Activated T-helper 9 cell treated with anti-CD3 and anti-CD28 coated beads, Interleukin-2, amount 50 U/mL, for 16 hours (primary cell): ENCODE measurements around the gene ADAMTS20.
"Not testable (repeated sequence)": the region's sequence is repeated elsewhere in the genome, so short reads cannot be mapped to it uniquely, and the experiment has no call there.

Source experiments
- DNase-seq: peaks from one replicate; pipeline ENCODE4 v3.0.0-alpha.2; 2020; ENCODE audit warnings: low read depth

ADAMTS20 gene

GRCh38 chr12:43551971-43552559, at the start of gene ADAMTS20:
ADAMTS20 (minus strand) TSS chr12:43552203; CDS start chr12:43551921, 282 bp downstream.
- no peak for DNase-seq

GRCh38 chr12:43599708-43600107, 47.7 kb upstream of the ADAMTS20 start:
- no peak for DNase-seq

- no peak for DNase-seq
These were observed 47.1 kb upstream of the ADAMTS20 start for GRCh38 chr12:43599066-43599465.

- DNase-seq: no peak
These were observed 38.3 kb upstream of the ADAMTS20 start for GRCh38 chr12:43590307-43590706.

- DNase-seq: no peak
These were observed 34.7 kb upstream of the ADAMTS20 start for GRCh38 chr12:43586646-43587245.

- no peak for DNase-seq
These were observed 33.7 kb upstream of the ADAMTS20 start for GRCh38 chr12:43585676-43586075.

GRCh38 chr12:43580601-43581000, 28.6 kb upstream of the ADAMTS20 start:
- no peak for DNase-seq

GRCh38 chr12:43579206-43579605, 27.2 kb upstream of the ADAMTS20 start:
- DNase-seq: no peak

GRCh38 chr12:43578782-43579181, 26.8 kb upstream of the ADAMTS20 start:
- no peak for DNase-seq

- DNase-seq: no peak
These were observed 25.4 kb upstream of the ADAMTS20 start for GRCh38 chr12:43577381-43577780.

GRCh38 chr12:43576162-43576561, 24.2 kb upstream of the ADAMTS20 start:
- no peak for DNase-seq

GRCh38 chr12:43571885-43572284, 19.9 kb upstream of the ADAMTS20 start:
- DNase-seq: no peak

- DNase-seq: no peak
These were observed 4.1 kb upstream of the ADAMTS20 start for GRCh38 chr12:43556057-43556456.

GRCh38 chr12:43551279-43551970, 578 bp downstream of the ADAMTS20 start:
- no peak for DNase-seq

GRCh38 chr12:43550831-43551271, 1.2 kb downstream of the ADAMTS20 start:
- DNase-seq: no peak

- no peak for DNase-seq
These were observed 7.3 kb downstream of the ADAMTS20 start for GRCh38 chr12:43544703-43545102.

GRCh38 chr12:43540470-43540869, 11.5 kb downstream of the ADAMTS20 start:
- DNase-seq: no peak

GRCh38 chr12:43537675-43538074, 14.3 kb downstream of the ADAMTS20 start:
- not testable (repeated sequence) for DNase-seq

- DNase-seq: no peak
These were observed 36.0 kb downstream of the ADAMTS20 start for GRCh38 chr12:43516045-43516444.

GRCh38 chr12:43501703-43502102, 50.3 kb downstream of the ADAMTS20 start:
- DNase-seq: no peak

- no peak for DNase-seq
These were observed 58.7 kb downstream of the ADAMTS20 start for GRCh38 chr12:43493261-43493797.

GRCh38 chr12:43482311-43483085, 69.5 kb downstream of the ADAMTS20 start:
- DNase-seq: no peak
